ENCODE results near the gene TNF. TPM values are rescaled to one million over a fixed set of nuclear protein-coding genes. Genes with fewer than 3 reads are reported as not detected.
"Not testable (repeated sequence)": the region's sequence is repeated elsewhere in the genome, so short reads cannot be mapped to it uniquely, and the experiment has no call there.

Gene TNF
- polyA plus RNA-seq, 1 experiment, result not detected

DNA sequence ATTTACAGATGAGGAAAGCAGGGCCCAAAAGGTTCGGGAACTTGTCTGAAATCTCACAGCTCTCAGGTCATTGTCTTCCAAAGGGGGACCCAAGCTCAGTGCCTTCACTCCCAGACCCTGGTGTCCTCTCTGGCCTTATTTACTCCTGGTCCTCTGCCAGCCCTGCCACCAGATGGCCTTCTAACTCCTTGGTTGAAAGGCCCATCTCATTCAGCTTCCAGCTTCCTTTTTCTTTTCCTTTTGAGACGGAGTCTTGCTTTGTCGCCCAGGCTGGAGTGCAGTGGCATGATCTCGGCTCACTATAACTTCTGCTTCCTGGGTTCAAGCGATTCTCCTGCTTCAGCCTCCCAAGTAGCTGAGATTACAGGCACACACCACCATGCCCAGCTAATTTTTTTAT is 24.0 kb upstream of the TNF start:
- H3K9me3 ChIP-seq (ENCODE audit: control insufficient read depth, insufficient read depth, low read length); H3K4me3 ChIP-seq (ENCODE audit: low read depth, low read length); DNase-seq (ENCODE audit: low read depth, low spot score); H3K27me3 ChIP-seq (ENCODE audit: control insufficient read depth, insufficient read depth, low read length); H3K27ac ChIP-seq (ENCODE audit: low read depth, low read length); POLR2A ChIA-PET: not testable (repeated sequence)
- TF ChIP-seq, protein P1, sequence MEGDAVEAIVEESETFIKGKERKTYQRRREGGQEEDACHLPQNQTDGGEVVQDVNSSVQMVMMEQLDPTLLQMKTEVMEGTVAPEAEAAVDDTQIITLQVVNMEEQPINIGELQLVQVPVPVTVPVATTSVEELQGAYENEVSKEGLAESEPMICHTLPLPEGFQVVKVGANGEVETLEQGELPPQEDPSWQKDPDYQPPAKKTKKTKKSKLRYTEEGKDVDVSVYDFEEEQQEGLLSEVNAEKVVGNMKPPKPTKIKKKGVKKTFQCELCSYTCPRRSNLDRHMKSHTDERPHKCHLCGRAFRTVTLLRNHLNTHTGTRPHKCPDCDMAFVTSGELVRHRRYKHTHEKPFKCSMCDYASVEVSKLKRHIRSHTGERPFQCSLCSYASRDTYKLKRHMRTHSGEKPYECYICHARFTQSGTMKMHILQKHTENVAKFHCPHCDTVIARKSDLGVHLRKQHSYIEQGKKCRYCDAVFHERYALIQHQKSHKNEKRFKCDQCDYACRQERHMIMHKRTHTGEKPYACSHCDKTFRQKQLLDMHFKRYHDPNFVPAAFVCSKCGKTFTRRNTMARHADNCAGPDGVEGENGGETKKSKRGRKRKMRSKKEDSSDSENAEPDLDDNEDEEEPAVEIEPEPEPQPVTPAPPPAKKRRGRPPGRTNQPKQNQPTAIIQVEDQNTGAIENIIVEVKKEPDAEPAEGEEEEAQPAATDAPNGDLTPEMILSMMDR (IDR thresholded peaks at IDR 0.05; ENCODE audit: low read depth, low read length), result peak; percentile 36; the same call in 1 of the 2 replicates
- CTCF ChIA-PET, result interaction anchor here (0.6 to 14.1 kb wide), 11 partner anchors 12 to 1239 kb away, joined by 3 to 388 read pairs (median 3); partner anchors contain the start of gene NCR3

DNA sequence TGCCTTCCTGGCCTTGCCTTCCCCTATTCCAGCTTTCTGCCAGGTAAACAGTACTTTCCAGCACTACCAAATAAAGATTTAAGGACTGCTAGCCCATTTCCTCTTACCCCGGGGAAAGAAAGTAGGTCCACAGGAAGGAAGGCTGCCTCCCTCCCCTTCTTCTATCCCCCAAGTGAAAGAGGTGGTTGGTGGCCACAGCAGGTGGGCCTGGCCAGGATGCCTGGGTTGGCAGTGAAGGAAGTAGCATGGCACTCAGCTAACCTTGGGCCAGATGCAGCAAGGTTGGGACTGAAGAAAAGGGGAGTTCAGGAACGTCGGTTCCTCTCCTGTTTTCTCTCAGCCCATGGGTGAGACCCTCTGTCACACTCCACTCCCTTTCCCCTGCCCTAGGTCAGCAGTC is 19.1 kb upstream of the TNF start:
- POLR2A ChIA-PET, result no interaction called here
- DNase-seq (ENCODE audit: low read depth, low spot score), result no peak
- no peaks in the 10 kb centered on the region; the same call in 1 of the 2 replicates for H3K9me3 ChIP-seq (ENCODE audit: control insufficient read depth, insufficient read depth, low read length)
- TF ChIP-seq, protein P1 (IDR thresholded peaks at IDR 0.05; ENCODE audit: low read depth, low read length), result no peak
- H3K4me3 ChIP-seq (ENCODE audit: low read depth, low read length), result no peak overlapping the region
- CTCF ChIA-PET, result interaction anchor here (1.1 to 2.5 kb wide), 2 partner anchors 24 to 42 kb away, joined by 4 to 16 read pairs; no protein-coding TSS in a partner anchor
- H3K27ac ChIP-seq (ENCODE audit: low read depth, low read length), result no peak overlapping the region
- H3K27me3 ChIP-seq (ENCODE audit: control insufficient read depth, insufficient read depth, low read length), result no peaks in the 10 kb centered on the region

DNA sequence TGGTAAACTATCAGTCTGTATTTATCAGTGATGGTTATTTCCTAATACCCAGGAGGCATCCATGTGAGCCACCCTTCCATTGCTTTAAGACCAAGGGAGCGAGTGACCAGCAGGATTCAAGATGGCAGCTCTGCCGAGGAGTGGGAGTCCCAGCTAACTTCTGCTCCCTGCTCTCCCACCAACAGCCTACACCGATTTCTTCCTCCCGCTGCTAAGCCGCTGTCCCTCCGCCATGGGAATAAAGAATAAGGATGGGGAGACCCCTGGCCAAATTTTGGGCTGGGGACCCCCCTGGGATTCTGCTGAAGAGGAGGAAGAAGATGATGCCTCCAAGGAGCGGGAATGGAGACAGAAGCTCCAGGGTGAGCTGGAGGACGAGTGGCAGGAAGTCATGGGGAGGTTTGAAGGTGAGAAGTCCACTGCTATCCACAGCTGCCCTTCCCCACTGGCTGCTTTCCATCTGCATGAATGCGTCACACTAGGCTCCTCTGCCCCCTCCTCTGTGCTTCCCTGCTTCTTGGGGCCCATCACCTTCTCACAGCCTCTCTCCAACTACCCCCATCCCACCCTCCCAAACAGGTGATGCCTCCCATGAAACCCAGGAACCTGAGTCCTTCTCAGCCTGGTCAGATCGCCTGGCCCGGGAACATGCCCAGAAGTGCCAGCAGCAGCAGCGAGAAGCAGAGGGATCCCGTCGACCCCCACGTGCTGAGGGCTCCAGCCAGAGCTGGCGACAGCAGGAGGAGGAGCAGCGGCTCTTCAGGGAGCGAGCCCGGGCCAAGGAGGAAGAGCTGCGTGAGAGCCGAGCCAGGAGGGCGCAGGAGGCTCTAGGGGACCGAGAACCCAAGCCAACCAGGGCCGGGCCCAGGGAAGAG is 17.7 kb upstream of the TNF start:
- TF ChIP-seq, protein P1 (IDR thresholded peaks at IDR 0.05; ENCODE audit: low read depth, low read length), result no peak
- no peak for DNase-seq (ENCODE audit: low read depth, low spot score)
- Histone ChIP-seq H3K4me3 (ENCODE audit: low read depth, low read length) (no peak overlapping the region), H3K27me3 (ENCODE audit: control insufficient read depth, insufficient read depth, low read length) (no peaks in the 10 kb centered on the region), H3K9me3 (ENCODE audit: control insufficient read depth, insufficient read depth, low read length) (no peaks in the 10 kb centered on the region; the same call in 1 of the 2 replicates), H3K27ac (ENCODE audit: low read depth, low read length) (no peak overlapping the region)
- POLR2A ChIA-PET, result no interaction called here
- CTCF ChIA-PET, result interaction anchor here (1.1 to 2.5 kb wide), 2 partner anchors 23 to 40 kb away, joined by 4 to 16 read pairs; no protein-coding TSS in a partner anchor

DNA sequence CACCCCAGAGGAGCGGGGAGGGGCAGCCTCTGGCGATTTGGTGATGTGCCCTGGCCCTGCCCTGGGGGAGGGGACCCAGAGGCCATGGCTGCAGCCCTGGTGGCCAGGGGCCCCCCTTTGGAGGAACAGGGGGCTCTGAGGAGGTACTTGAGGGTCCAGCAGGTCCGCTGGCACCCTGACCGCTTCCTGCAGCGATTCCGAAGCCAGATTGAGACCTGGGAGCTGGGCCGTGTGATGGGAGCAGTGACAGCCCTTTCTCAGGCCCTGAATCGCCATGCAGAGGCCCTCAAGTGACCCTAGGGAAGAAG is 17.1 kb upstream of the TNF start:
- TF ChIP-seq, protein P1 (IDR thresholded peaks at IDR 0.05; ENCODE audit: low read depth, low read length), result no peak
- Histone ChIP-seq H3K4me3 (ENCODE audit: low read depth, low read length) (no peak overlapping the region), H3K27me3 (ENCODE audit: control insufficient read depth, insufficient read depth, low read length) (no peaks in the 10 kb centered on the region), H3K9me3 (ENCODE audit: control insufficient read depth, insufficient read depth, low read length) (no peaks in the 10 kb centered on the region; the same call in 1 of the 2 replicates), H3K27ac (ENCODE audit: low read depth, low read length) (no peak overlapping the region)
- ChIA-PET POLR2A (no interaction called here), CTCF (interaction anchor here (1.0 kb wide), 1 partner anchor 39 kb away, joined by 3 read pairs; no protein-coding TSS in a partner anchor)
- no peak for DNase-seq (ENCODE audit: low read depth, low spot score)
